Right lobe of liver (tissue), 4 donors: ENCODE data around the gene HIRA.

Experiments
- CTCF ChIP-seq, 4 donors: fragments of 200-600 bp in 3 of 4; fragments of 450-650 bp in 1 of 4; IDR thresholded peaks; one replicate each; pipeline versions ENCODE4 v1.5.1 to v1.8.0; 2016 to 2022; ENCODE audit warnings: antibody characterized with exemption in 4 of 4, mild to moderate bottlenecking in 2 of 4
- POLR2A ChIP-seq: fragments of 450-650 bp; IDR thresholded peaks from one replicate; pipeline ENCODE4 v1.6.1; 2017; ENCODE audit warnings: antibody characterized with exemption, mild to moderate bottlenecking
- donor health status: DM: no; HTN: no; CAD: no.
- donor health status: DM: no; HTN: no; CAD: no.
- donor health status: DM: no; HTN: yes; CAD: no.

GRCh38 chr22:19393704-19394103, 37.8 kb downstream of the HIRA start:
- TF ChIP-seq CTCF (IDR thresholded peaks at IDR 0.05) (no peak), POLR2A (no peak)
